ENCODE results near the gene MICU2. TPM values are rescaled to one million over a fixed set of nuclear protein-coding genes. Genes with fewer than 3 reads are reported as not detected.

Gene MICU2
- total RNA-seq, 1 donor from 2014 or later = 35.7 TPM

DNA sequence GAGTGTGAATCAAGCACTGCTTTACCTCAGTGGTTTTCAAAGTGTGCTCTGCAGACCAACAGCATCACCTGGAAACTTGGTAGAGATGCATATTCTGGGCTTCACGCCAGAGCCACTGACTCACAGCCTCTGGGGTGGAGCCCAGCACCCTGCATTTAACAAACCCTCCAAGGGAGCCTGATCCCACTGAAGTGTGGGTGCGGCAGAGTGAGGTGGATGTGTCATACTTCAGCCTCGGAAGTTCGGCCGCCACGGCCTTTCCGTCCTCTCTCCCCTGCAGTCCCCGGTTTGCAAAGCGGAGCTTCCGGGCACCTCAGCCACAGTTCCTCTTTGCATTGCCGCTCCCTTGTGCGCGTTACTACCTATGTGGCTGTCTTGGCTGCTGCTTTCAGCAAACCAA is 33.3 kb upstream of the MICU2 start:
- H3K36me3 Mint-ChIP-seq = no peaks in the 10 kb centered on the region

DNA sequence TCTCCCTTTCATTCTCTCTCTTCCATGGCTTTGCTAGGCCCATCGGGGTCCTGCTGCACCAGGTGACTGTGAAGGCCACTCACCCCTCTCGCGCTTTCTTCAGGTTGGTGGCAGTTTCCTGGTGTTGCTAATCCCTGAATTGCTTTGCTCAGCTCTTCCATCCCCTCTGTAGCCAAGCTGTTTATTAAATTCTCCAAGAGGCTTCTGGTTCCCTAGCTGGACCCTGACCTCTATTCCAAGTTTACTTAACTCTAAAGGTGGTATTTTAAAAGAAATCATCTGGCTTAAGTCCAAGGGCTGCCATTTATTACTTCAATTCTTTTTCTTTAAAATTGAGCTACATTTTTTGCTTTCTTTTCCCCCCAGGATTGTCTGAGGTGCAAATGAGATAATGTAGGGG is 32.7 kb upstream of the MICU2 start:
- Mint-ChIP-seq H3K36me3 (no peaks in the 10 kb centered on the region), H3K27me3 (no peaks in the 10 kb centered on the region), H3K4me1 (ENCODE audit: unreplicated experiment) (peaks cover 6% of the 10 kb centered on the region), H3K27ac (no peak overlapping the region), H3K9me3 (no peaks in the 10 kb centered on the region), H3K4me3 (no peak overlapping the region)
- DNase-seq (ENCODE audit: extremely low spot score, unreplicated experiment) = no peak
- TF ChIP-seq, protein P1, sequence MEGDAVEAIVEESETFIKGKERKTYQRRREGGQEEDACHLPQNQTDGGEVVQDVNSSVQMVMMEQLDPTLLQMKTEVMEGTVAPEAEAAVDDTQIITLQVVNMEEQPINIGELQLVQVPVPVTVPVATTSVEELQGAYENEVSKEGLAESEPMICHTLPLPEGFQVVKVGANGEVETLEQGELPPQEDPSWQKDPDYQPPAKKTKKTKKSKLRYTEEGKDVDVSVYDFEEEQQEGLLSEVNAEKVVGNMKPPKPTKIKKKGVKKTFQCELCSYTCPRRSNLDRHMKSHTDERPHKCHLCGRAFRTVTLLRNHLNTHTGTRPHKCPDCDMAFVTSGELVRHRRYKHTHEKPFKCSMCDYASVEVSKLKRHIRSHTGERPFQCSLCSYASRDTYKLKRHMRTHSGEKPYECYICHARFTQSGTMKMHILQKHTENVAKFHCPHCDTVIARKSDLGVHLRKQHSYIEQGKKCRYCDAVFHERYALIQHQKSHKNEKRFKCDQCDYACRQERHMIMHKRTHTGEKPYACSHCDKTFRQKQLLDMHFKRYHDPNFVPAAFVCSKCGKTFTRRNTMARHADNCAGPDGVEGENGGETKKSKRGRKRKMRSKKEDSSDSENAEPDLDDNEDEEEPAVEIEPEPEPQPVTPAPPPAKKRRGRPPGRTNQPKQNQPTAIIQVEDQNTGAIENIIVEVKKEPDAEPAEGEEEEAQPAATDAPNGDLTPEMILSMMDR (conservative IDR thresholded peaks at IDR 0.05) = no peak

More for the DNA sequence above, 33.3 kb upstream of the MICU2 start:
- Mint-ChIP-seq H3K27ac (no peak overlapping the region), H3K9me3 (no peaks in the 10 kb centered on the region), H3K27me3 (no peaks in the 10 kb centered on the region), H3K4me3 (no peak overlapping the region), H3K4me1 (ENCODE audit: unreplicated experiment) (peaks cover 6% of the 10 kb centered on the region)
- no peak for DNase-seq (ENCODE audit: extremely low spot score, unreplicated experiment)
- TF ChIP-seq, protein P1 (conservative IDR thresholded peaks at IDR 0.05) = no peak

DNA sequence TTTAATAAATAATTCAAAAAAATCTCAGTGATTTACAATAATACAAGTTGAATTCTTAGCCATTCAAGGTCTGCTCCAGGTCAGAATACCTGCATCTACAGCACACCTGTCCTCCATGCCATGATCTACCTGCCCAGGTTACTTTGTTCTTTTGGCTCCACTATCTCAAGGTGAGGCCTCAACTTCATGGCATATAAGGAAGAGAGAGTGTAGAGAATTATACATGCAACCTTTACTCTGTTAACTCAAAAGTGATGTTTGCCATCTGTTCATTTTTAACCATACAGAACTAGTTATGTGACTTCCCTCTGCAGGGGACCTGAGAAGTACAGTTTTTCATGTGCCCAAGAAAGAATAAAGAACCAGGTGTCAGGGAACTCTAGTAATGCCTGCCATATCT is 28.2 kb upstream of the MICU2 start:
- H3K27me3 Mint-ChIP-seq = no peaks in the 10 kb centered on the region
- no peak overlapping the region for H3K4me3 Mint-ChIP-seq
- no peaks in the 10 kb centered on the region for H3K4me1 Mint-ChIP-seq (ENCODE audit: unreplicated experiment)
- no peaks in the 10 kb centered on the region for H3K36me3 Mint-ChIP-seq
- no peak for DNase-seq (ENCODE audit: extremely low spot score, unreplicated experiment)
- H3K27ac Mint-ChIP-seq = no peak overlapping the region
- H3K9me3 Mint-ChIP-seq = no peaks in the 10 kb centered on the region
- TF ChIP-seq, protein P1 (conservative IDR thresholded peaks at IDR 0.05) = no peak

DNA sequence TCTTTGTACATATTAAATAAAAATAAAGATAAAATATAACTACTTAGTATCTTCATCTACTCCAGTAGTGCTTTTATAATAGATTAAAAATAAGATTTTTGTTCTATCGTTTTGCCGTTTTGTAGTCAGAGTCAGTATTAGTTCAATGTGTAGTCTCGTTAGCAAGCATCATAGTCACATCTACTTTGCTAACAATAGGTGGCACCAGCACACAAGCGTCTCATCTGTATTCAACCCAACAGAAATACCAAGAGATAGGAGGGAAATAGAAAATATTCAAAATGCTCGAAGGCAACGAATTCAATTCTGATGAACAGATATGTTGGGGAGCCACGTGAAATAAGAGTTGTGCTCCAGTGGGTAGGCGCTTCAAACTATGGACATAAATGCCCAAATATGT is 21.4 kb upstream of the MICU2 start:
- no peaks in the 10 kb centered on the region for H3K9me3 Mint-ChIP-seq
- no peak overlapping the region for H3K27ac Mint-ChIP-seq
- H3K36me3 Mint-ChIP-seq = no peaks in the 10 kb centered on the region
- H3K27me3 Mint-ChIP-seq = no peaks in the 10 kb centered on the region
- H3K4me3 Mint-ChIP-seq = no peak overlapping the region
- no peak for DNase-seq (ENCODE audit: extremely low spot score, unreplicated experiment)
- H3K4me1 Mint-ChIP-seq (ENCODE audit: unreplicated experiment) = no peaks in the 10 kb centered on the region
- TF ChIP-seq, protein P1 (conservative IDR thresholded peaks at IDR 0.05) = peak; percentile 59

DNA sequence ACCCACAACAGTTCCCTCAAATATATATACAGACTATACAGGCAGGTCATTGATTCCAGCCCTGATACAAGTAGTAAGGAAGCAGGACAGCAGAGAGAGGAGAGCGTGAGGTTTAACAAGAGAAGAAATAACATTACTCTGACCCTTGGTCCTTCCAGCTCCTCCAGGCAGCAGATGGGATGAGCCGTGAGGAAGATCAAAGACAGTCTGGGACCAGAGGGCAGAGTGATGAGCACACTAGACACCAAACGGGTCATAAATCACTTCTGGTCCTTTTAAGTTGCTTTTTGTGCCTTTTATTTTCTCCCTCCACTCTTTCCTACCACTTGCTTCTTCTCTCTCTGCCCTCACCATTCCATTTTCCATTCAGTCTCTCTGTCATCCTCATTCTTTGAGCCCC is 16.9 kb upstream of the MICU2 start:
- Mint-ChIP-seq H3K4me3 (no peak overlapping the region), H3K27me3 (no peaks in the 10 kb centered on the region), H3K9me3 (no peaks in the 10 kb centered on the region), H3K36me3 (no peaks in the 10 kb centered on the region), H3K27ac (no peak overlapping the region), H3K4me1 (ENCODE audit: unreplicated experiment) (no peaks in the 10 kb centered on the region)
- TF ChIP-seq, protein P1 (conservative IDR thresholded peaks at IDR 0.05) = no peak
- no peak for DNase-seq (ENCODE audit: extremely low spot score, unreplicated experiment)

DNA sequence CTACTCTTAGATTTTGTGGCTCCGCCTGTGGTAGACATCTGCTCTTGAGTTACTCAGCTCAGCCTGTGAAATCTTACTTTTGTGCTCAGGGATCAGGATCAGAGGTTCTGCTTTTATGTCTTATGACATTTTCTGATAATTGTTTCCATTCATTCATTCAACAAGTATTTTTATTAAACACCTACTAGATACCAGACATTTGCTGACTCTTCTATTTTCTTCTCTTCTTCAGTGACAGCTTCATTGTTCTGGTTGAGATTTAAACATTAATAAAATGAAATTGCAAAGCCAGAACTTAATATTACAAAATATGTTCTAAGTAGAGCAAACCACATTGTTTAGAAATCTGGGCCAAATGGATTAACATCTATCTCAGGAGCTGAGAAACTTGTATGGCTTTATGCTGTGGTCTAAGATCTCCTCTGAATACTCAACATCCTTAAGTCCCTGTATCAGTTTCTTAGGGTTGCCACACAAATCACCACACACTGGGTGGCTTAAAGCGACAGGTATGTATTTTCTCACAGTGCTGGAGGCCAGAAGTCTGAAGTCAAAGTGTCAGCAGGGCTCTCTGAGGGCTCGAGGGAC is 15.8 kb upstream of the MICU2 start:
- Mint-ChIP-seq H3K36me3 (no peaks in the 10 kb centered on the region), H3K27me3 (no peaks in the 10 kb centered on the region), H3K27ac (no peak overlapping the region), H3K4me1 (ENCODE audit: unreplicated experiment) (no peaks in the 10 kb centered on the region), H3K4me3 (no peak overlapping the region), H3K9me3 (no peaks in the 10 kb centered on the region)
- DNase-seq (ENCODE audit: extremely low spot score, unreplicated experiment) = no peak
- TF ChIP-seq, protein P1 (conservative IDR thresholded peaks at IDR 0.05) = no peak

All from type B pancreatic cell (in vitro differentiated cells).